Measurements from ENCODE around the gene NCKAP5L.
"Not testable (repeated sequence)": the region's sequence is repeated elsewhere in the genome, so short reads cannot be mapped to it uniquely, and the experiment has no call there.

Gene NCKAP5L

DNA sequence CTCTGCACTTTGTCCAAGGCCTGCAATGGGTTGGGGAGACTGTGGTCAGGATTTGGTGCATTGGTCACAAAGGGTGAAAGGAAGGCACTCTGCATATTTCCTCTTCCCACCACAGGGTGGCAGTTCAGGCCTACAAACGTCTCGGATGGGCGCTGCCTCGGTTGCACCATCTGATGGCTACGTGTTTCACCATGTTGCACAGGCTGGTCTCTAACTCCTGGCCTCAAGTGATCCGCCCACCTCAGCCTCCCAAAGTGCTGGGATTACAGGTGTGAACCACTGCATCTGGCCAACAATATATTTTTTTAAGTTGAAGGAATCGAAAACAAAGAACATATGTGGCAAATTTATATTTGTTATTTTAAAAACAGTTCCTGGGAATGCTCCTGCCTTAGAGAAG is 51.8 kb downstream of the NCKAP5L start:
- peak in 1 of 4 experiments; percentile 24 for DNase-seq

DNA sequence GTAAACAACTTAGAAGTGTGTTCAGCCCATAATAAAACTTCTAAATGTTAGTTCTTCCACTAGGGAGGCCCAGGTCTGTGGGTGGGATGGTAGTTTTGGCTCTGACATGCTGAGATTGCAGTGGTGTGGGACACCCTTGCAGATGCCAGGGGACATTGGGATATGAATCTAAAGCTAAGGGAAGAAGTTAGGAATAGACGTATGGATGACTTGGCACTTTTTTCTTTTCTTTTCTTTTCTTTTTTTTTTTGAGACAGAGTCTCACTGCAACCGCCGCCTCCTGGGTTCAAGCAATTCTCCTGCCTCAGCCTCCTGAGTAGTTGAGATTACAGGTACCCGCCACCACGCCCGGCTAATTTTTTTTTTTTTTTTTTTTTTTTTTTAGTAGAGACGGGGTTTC is 55.1 kb downstream of the NCKAP5L start:
- DNase-seq, result not testable (repeated sequence)

DNA sequence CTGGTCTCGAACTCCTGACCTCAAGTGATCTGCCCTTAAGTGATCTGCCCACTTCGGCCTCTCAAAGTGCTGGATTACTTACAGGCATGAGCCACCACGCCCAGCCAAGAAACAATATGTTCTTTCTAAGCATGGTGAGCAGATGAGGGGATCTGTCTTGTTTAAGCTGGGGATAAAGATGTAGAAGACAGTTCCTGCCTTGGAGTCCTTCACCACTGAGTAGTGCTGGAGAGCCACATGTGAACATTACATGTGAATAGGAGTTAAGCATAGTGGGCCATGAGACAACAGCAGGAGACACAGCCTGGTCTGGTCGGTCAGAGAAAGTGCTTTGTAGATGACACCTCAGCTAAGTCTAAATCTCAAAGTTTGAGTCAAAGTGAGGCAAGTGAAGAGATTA is 60.9 kb downstream of the NCKAP5L start:
- DNase-seq, result no peak

- no peak for DNase-seq
Measured at GRCh38 chr12:49766115-49766455, 62.1 kb downstream of the NCKAP5L start.

GRCh38 chr12:49764126-49764525 is 64.1 kb downstream of the NCKAP5L start:
- DNase-seq, result no peak

DNA sequence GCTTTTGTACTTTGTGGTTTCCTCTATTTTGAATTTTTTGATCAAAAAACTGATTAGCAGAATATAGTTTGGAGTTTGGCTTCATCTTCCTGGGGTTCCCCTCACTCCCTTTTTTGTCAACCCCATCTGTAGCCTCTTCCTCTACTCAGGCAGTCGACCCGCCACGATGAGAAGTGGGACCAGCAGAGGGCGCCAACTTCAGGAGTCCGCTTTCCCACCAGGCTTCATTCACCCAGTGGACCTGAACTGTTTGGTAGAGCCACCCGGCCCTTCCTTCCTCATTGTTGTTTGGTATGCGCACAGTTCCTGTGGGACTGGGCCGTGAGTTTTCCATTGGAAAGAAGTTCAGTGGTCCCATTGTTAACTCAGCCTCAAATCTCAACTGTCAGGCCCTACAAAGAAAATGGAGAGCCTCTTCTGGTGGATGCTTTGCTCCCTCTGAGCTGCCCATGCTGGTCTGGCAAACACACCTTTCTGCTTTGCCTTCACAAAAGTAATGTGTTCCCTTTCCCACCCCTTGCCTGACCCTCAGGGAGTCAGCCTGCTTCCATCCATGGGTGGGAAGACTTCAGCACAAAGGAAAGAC is 65.1 kb downstream of the NCKAP5L start:
- DNase-seq, result peak; percentile 52 to 72 (median 53)

DNA sequence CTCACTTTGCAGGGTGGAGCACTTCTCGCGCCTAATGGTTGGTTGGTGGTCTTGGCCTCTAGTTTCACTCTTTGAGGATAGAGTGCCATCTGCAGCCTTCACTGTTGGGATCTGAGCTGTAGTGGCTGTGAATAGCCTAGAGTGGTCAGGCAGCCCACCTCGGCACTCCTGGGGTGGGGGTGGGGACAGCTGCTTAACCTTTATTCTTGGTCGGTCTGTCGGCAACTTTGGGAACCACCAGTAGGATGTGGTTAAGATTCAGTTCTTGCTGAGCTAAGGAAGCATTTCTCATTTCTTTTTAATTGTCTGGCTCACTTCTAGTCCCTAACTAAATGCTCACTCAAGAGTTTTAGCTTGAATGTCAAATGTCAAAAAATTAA is 65.8 kb downstream of the NCKAP5L start:
- DNase-seq, result no peak

DNA sequence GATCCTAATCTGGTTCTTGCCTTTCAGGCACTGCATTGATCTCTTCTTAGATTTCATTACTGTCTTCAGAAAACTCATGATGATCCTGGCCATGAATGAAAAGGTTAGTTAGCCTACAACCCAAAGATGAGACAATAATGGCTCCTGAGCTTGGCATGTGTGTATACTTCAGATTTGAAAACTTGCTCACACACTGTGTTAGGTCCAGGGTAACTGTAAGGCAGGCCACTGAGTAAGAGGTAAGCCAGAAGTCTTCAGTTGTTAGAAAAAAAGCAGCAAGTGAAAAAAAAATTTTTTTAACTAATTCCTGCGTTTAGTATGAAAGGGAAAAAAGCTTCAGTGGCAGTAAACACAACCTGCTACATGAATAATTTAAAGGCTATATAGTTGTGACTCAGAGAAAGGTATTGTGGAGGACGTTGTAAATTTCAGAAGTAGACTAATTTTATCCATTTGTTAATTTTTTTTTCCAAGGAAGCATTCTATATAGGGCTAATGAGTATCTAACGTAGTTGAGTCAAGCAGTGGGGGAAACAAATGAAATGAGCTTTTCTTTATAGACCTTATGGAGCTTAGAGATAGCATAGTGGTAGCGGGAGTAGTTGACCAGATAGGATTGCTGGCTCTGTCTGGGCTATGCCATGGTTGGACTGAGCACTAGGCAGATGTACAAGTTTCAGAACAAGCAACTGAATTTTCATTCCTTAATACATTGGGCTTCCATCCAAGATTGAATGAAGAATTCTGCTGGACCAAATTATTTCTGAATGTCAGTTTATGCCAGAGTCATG is 66.3 kb downstream of the NCKAP5L start:
- no peak for DNase-seq

DNA sequence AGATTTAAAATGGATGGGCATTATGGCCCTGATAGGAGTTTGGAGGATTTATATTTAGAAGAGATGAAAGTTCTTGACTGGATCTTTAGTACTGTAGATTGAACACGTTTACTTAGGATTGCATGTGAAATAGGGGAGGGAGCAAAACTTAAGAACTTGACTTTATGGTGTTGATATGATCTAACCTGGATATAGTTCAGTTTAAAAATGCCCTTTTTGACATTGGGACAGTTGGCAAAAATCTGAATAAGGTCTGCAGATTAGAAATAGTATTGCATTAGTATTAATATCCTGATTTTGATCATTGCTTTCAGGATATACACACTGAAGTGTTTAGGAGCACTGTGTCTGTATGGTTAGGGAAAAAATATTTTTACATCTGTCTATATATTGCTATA is 77.2 kb downstream of the NCKAP5L start:
- DNase-seq, result no peak

- no peak for DNase-seq
Measured at GRCh38 chr12:49750027-49750995, 77.9 kb downstream of the NCKAP5L start.

DNA sequence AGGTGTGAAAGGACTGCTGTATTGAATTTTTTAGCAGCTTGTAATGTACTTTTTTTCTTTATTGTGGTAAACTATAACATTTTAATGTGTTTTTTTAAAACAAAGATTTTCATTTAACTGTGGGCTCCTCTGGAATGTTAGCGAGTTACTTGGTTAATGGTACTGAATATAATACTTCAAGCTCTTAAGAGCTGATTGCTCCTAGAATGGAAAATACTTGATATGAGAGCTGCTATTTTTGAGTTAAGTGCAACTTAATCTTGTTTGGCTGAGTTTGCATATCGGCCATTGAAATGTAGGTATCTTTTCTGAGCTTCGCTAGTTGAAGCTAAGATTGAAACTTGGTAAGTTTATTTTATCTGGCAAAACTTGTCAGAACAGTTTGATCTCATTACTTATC is 79.4 kb downstream of the NCKAP5L start:
- DNase-seq, result no peak

GRCh38 chr12:49748306-49748705 is 79.9 kb downstream of the NCKAP5L start:
- DNase-seq, result no peak

GRCh38 chr12:49744363-49744885 is 83.8 kb downstream of the NCKAP5L start:
- DNase-seq, result no peak

DNA sequence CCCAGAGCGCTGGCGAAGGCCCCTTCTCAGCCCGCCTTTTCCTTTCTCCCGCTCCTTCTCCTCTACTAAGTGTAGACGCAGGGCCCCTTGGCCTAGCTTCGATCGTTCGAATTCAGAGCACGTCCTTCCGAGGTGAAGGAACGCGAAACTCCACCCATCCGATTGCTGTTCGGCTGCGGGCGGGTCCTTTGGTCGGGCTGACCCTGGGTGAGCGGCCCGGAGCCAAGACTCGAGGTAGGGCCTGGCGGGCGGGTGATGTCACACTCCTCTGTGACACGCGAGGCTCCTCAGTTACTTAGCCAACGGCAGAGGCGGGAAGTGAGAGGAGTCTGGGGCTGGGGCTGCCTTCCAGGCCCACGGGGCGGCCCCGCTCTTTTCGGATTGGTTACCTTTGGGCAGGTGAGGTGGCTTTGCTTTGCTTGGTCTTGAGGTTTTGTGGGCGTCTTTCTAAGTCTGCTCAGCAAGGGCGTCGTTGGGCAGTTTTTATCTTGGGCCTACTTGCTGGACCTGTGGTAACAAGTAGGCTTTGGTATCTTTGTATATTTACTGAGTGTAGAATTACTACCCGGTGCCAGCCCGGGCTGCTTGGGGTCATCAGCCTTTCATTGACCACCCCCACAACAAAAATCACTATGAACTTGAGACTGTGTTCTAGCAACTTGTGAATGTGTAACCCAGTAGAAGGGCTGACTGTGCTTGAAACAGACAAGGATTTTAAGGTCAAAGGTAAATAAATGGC is 86.2 kb downstream of the NCKAP5L start:
- peak; percentile 69 to 72 (median 70) for DNase-seq
